ENCODE measurements around the gene CHD9.

The CHD9 gene

GRCh38 chr16:53083119-53083518 is 28.3 kb downstream of the CHD9 start:
- TF ChIP-seq CTCF (IDR thresholded peaks at IDR 0.05; ENCODE audit: insufficient read depth, low read depth, low read length, missing control alignments): no peak
- DNase-seq (ENCODE audit: low read depth): no peak
- no peak overlapping the region for H3K4me3 ChIP-seq (ENCODE audit: low read depth, low read length)

GRCh38 chr16:53084141-53084541 is 29.4 kb downstream of the CHD9 start:
- no peak for TF ChIP-seq CTCF (IDR thresholded peaks at IDR 0.05; ENCODE audit: insufficient read depth, low read depth, low read length, missing control alignments)
- no peak overlapping the region for H3K4me3 ChIP-seq (ENCODE audit: low read depth, low read length)
- no peak for DNase-seq (ENCODE audit: low read depth)

GRCh38 chr16:53084746-53085334 is 30.0 kb downstream of the CHD9 start:
- no peak for DNase-seq (ENCODE audit: low read depth)
- TF ChIP-seq CTCF (IDR thresholded peaks at IDR 0.05; ENCODE audit: insufficient read depth, low read depth, low read length, missing control alignments): no peak

GRCh38 chr16:53085369-53085843 is 30.6 kb downstream of the CHD9 start:
- TF ChIP-seq CTCF (IDR thresholded peaks at IDR 0.05; ENCODE audit: insufficient read depth, low read depth, low read length, missing control alignments): no peak
- no peak for DNase-seq (ENCODE audit: low read depth)
- no peak overlapping the region for H3K4me3 ChIP-seq (ENCODE audit: low read depth, low read length)

More at GRCh38 chr16:53084746-53085334, 30.0 kb downstream of the CHD9 start:
- H3K4me3 ChIP-seq (ENCODE audit: low read depth, low read length): no peak overlapping the region

- no peak for TF ChIP-seq CTCF (IDR thresholded peaks at IDR 0.05; ENCODE audit: insufficient read depth, low read depth, low read length, missing control alignments)
- no peak overlapping the region for H3K4me3 ChIP-seq (ENCODE audit: low read depth, low read length)
- DNase-seq (ENCODE audit: low read depth): no peak
Measured at GRCh38 chr16:53085931-53086421, 31.2 kb downstream of the CHD9 start.

- no peak for TF ChIP-seq CTCF (IDR thresholded peaks at IDR 0.05; ENCODE audit: insufficient read depth, low read depth, low read length, missing control alignments)
- no peak for DNase-seq (ENCODE audit: low read depth)
- H3K4me3 ChIP-seq (ENCODE audit: low read depth, low read length): no peak overlapping the region
Measured at GRCh38 chr16:53087101-53087500, 32.3 kb downstream of the CHD9 start.
